GM20000 (cell line): ENCODE measurements around the gene KDM5A.

Experiments
- DNase-seq: peaks from one replicate; pipeline ENCODE4 v3.0.0; 2012; ENCODE audit warnings: low spot score
- CTCF ChIP-seq: IDR thresholded peaks from 2 replicates; pipeline ENCODE4 v1.5.1; 2012; ENCODE audit warnings: mild to moderate bottlenecking, control low read depth; ENCODE audit errors: extremely low read depth, missing control alignments

The KDM5A gene

GRCh38 chr12:234891-235415 lies 154.2 kb downstream of the KDM5A start:
- no peak for TF ChIP-seq CTCF
- DNase-seq, result no peak

DNA sequence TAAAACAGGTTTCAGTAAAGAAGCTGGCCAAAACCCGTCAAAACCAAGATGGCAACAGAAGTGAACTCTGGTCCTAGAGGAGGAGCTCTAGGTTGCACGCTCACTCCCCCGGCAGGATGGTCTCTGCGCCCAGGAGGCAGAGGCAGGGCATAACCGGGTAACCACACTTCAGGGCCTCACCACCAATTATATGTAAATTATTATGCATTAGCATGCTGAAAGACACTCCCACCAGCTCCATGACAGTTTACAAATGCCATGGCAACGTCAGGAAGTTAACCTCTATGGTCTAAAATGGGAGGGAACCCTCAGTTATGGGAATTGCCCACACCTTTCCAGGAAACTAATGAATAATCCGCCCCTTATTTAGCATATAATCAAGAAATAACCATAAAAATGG lies 155.1 kb downstream of the KDM5A start:
- no peak for TF ChIP-seq CTCF
- DNase-seq, result no peak

DNA sequence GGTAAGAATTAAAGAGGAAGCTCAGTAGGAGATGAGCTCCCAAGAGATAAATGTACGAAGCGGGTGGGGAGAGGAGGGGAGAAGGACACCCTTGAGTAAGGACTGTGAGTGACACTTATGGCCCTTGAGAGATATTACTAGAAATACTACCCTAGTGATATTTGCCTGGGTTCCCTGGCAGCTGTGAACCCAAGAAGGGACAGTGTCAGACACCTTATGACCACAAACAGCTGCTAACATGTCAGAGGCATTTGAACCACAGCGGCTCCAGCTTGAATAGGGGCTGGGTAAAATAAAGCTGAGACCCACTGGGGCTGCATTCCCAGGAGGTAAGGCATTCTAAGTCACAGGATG lies 155.5 kb downstream of the KDM5A start:
- TF ChIP-seq CTCF, result no peak
- DNase-seq, result no peak

- no peak for TF ChIP-seq CTCF
- no peak for DNase-seq
Observed at GRCh38 chr12:232731-233614, 156.1 kb downstream of the KDM5A start.

DNA sequence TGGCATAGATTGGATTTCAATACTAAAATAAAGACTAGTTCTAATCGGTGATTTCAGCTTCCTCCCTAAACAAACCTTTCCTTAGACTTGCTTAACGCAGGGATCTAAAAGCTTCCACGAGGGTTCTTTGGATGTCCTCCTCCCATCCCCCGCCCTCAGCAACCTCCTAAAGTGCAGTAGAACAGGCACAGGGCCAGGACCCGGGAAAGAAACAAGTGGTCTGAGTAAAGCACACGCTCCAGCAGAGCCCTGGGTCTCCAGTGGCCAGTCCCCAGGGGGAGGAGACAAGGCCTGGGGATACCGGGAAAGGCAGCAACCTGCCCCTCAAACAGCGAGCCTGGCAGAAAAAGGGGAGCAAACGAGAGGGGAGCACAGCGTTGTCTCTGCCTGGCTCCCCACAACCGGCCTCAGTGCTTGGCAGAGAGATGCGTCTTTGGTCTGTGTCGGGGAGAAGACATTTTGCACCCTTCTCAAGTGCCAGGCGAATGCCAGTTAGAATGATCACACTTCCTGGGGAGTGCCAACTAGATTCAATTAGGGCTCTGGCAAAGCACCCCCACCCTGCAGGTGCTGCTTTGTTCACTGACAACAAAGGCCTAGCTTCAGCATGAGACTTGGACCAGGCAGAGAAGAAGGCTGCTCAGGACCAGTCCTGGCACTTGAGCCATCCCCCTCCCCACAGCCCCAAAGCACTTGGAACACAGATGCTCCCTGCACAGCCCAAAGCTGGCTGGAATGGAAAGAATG lies 158.0 kb downstream of the KDM5A start:
- no peak for DNase-seq
- no peak for TF ChIP-seq CTCF
